Stimulated activated naive B cell treated with anti-CD40 and anti-IgM and Interleukin-4, amounts not matched to agents 10 μg/mL and 1 μg/mL and 100 μg/mL, for 72 hours (primary cell): ENCODE results near the gene KCNK18.
"Not testable (repeated sequence)": the region's sequence is repeated elsewhere in the genome, so short reads cannot be mapped to it uniquely, and the experiment has no call there.

Experiments
- ATAC-seq, 2 donors: fragments of 150-1000 bp; cut with Tn5 transposase; replicated peaks; 2 replicates each; pipeline ENCODE4 v1.10.0; 2021; ENCODE audit warnings: moderate library complexity in 1 of 2
- DNase-seq: peaks from one replicate; pipeline ENCODE4 v3.0.0; 2021
- H3K27ac Mint-ChIP-seq: one replicate; pipeline ENCODE4 v1.8.0; 2022; ENCODE audit warnings: mild to moderate bottlenecking, mixed read lengths
- H3K27me3 Mint-ChIP-seq, 2 donors: one replicate each; pipeline ENCODE4 v1.8.0; 2022; ENCODE audit warnings: mixed read lengths in 2 of 2
- H3K36me3 Mint-ChIP-seq, 2 donors: one replicate each; pipeline ENCODE4 v1.8.0; 2022; ENCODE audit warnings: mixed read lengths in 2 of 2, mild to moderate bottlenecking in 1 of 2
- H3K4me1 Mint-ChIP-seq, 2 donors: one replicate each; pipeline ENCODE4 v1.8.0; 2022; ENCODE audit warnings: mixed read lengths in 2 of 2, mild to moderate bottlenecking in 1 of 2
- H3K4me3 Mint-ChIP-seq, 2 donors: one replicate each; pipeline ENCODE4 v1.8.0; 2022; ENCODE audit warnings: mild to moderate bottlenecking in 2 of 2, mixed read lengths in 2 of 2, moderate library complexity in 1 of 2
- H3K9me3 Mint-ChIP-seq, 2 donors: one replicate each; pipeline ENCODE4 v1.8.0; 2022; ENCODE audit warnings: mixed read lengths in 2 of 2, mild to moderate bottlenecking in 1 of 2

The KCNK18 gene

GRCh38 chr10:117222552-117222951 lies 25.3 kb downstream of the KCNK18 start:
- DNase-seq (no peak), ATAC-seq (no peak)
- peaks cover 0 to 4% of the 10 kb centered on the region in 2 donors for H3K4me1 Mint-ChIP-seq
- no peaks in the 10 kb centered on the region for H3K36me3 Mint-ChIP-seq
- peaks cover 23 to 42% of the 10 kb centered on the region in 2 donors for H3K27me3 Mint-ChIP-seq
- no peak overlapping the region for H3K4me3 Mint-ChIP-seq
- H3K9me3 Mint-ChIP-seq = no peaks in the 10 kb centered on the region
- H3K27ac Mint-ChIP-seq = no peak overlapping the region

GRCh38 chr10:117222976-117223692 lies 25.8 kb downstream of the KCNK18 start:
- no peak overlapping the region for H3K4me3 Mint-ChIP-seq
- no peaks in the 10 kb centered on the region for H3K9me3 Mint-ChIP-seq
- no peak overlapping the region for H3K27ac Mint-ChIP-seq
- DNase-seq (no peak), ATAC-seq (no peak)
- H3K36me3 Mint-ChIP-seq = no peaks in the 10 kb centered on the region
- no peaks in the 10 kb centered on the region for H3K4me1 Mint-ChIP-seq
- peaks cover 22 to 41% of the 10 kb centered on the region in 2 donors for H3K27me3 Mint-ChIP-seq

- H3K27ac Mint-ChIP-seq = no peak overlapping the region
- H3K9me3 Mint-ChIP-seq = peaks cover 0 to under 1% of the 10 kb centered on the region in 2 donors
- DNase-seq (no peak), ATAC-seq (no peak)
- no peak overlapping the region for H3K4me3 Mint-ChIP-seq
- H3K27me3 Mint-ChIP-seq = peaks cover 23 to 37% of the 10 kb centered on the region in 2 donors
- no peaks in the 10 kb centered on the region for H3K4me1 Mint-ChIP-seq
- H3K36me3 Mint-ChIP-seq = no peaks in the 10 kb centered on the region
Observed at GRCh38 chr10:117223693-117224430, 26.6 kb downstream of the KCNK18 start.

- no peak for DNase-seq
- peaks cover 4% of the 10 kb centered on the region in 2 donors for H3K9me3 Mint-ChIP-seq
- no peak overlapping the region for H3K27ac Mint-ChIP-seq
- ATAC-seq = no peak
- H3K4me3 Mint-ChIP-seq = no peak overlapping the region
- H3K27me3 Mint-ChIP-seq = peaks cover 31 to 36% of the 10 kb centered on the region in 2 donors
- no peaks in the 10 kb centered on the region for H3K36me3 Mint-ChIP-seq
- H3K4me1 Mint-ChIP-seq = no peaks in the 10 kb centered on the region
Observed at GRCh38 chr10:117224881-117225280, 27.6 kb downstream of the KCNK18 start.

- DNase-seq = no peak
- Mint-ChIP-seq H3K36me3 (no peaks in the 10 kb centered on the region), H3K4me3 (no peak overlapping the region), H3K27ac (no peak overlapping the region), H3K9me3 (peaks cover 4 to 8% of the 10 kb centered on the region in 2 donors), H3K4me1 (no peaks in the 10 kb centered on the region), H3K27me3 (peaks cover 36 to 44% of the 10 kb centered on the region in 2 donors)
- no peak for ATAC-seq
Observed at GRCh38 chr10:117226813-117227451, 29.6 kb downstream of the KCNK18 start.

- Mint-ChIP-seq H3K27ac (no peak overlapping the region), H3K9me3 (peaks cover 4 to 8% of the 10 kb centered on the region in 2 donors), H3K4me1 (no peaks in the 10 kb centered on the region), H3K36me3 (no peaks in the 10 kb centered on the region), H3K4me3 (no peak overlapping the region), H3K27me3 (peaks cover 48 to 54% of the 10 kb centered on the region in 2 donors)
- ATAC-seq (no peak), DNase-seq (no peak)
Observed at GRCh38 chr10:117228210-117228609, 30.9 kb downstream of the KCNK18 start.

- H3K36me3 Mint-ChIP-seq, ATAC-seq, DNase-seq, H3K4me1 Mint-ChIP-seq, H3K4me3 Mint-ChIP-seq, H3K9me3 Mint-ChIP-seq, H3K27ac Mint-ChIP-seq: not testable (repeated sequence)
- peaks cover 51 to 59% of the 10 kb centered on the region in 2 donors for H3K27me3 Mint-ChIP-seq
Observed at GRCh38 chr10:117230107-117230506, 32.8 kb downstream of the KCNK18 start.

- Mint-ChIP-seq H3K27ac (no peak overlapping the region), H3K27me3 (peaks cover 25 to 26% of the 10 kb centered on the region in 2 donors), H3K4me3 (no peak overlapping the region), H3K36me3 (no peaks in the 10 kb centered on the region), H3K9me3 (peaks cover 9 to 17% of the 10 kb centered on the region in 2 donors), H3K4me1 (peaks cover 5 to 10% of the 10 kb centered on the region in 2 donors)
- peak; percentile 79 to 85 for ATAC-seq
- DNase-seq = no peak
Observed at GRCh38 chr10:117237401-117237991, 40.2 kb downstream of the KCNK18 start.

- no peak for ATAC-seq
- peaks cover 26 to 29% of the 10 kb centered on the region in 2 donors for H3K27me3 Mint-ChIP-seq
Observed at GRCh38 chr10:117239051-117239450, 41.8 kb downstream of the KCNK18 start.

GRCh38 chr10:117239721-117240620 lies 42.7 kb downstream of the KCNK18 start:
- DNase-seq (no peak), ATAC-seq (no peak)
- peaks cover 5 to 10% of the 10 kb centered on the region in 2 donors for H3K4me1 Mint-ChIP-seq
- H3K9me3 Mint-ChIP-seq = peaks cover 9 to 17% of the 10 kb centered on the region in 2 donors
- no peaks in the 10 kb centered on the region for H3K36me3 Mint-ChIP-seq
- no peak overlapping the region for H3K4me3 Mint-ChIP-seq
- no peak overlapping the region for H3K27ac Mint-ChIP-seq
- H3K27me3 Mint-ChIP-seq = peaks cover 35 to 39% of the 10 kb centered on the region in 2 donors

More at GRCh38 chr10:117239051-117239450, 41.8 kb downstream of the KCNK18 start:
- no peak overlapping the region for H3K4me3 Mint-ChIP-seq
- DNase-seq = no peak
- no peaks in the 10 kb centered on the region for H3K36me3 Mint-ChIP-seq
- peaks cover 9 to 17% of the 10 kb centered on the region in 2 donors for H3K9me3 Mint-ChIP-seq
- H3K27ac Mint-ChIP-seq = no peak overlapping the region
- peaks cover 5 to 10% of the 10 kb centered on the region in 2 donors for H3K4me1 Mint-ChIP-seq

GRCh38 chr10:117240621-117241529 lies 43.6 kb downstream of the KCNK18 start, which contains the start of gene SLC18A2:
TSS of gene SLC18A2 (plus strand) at chr10:117241114. CDS start at chr10:117241694, 580 bp downstream.
- Mint-ChIP-seq H3K9me3 (peaks cover 9 to 17% of the 10 kb centered on the region in 2 donors), H3K36me3 (no peaks in the 10 kb centered on the region), H3K4me1 (peaks cover 5 to 10% of the 10 kb centered on the region in 2 donors), H3K27ac (peak within 1 kb of the TSS; percentile 75), H3K27me3 (peaks cover 42 to 47% of the 10 kb centered on the region in 2 donors), H3K4me3 (peak within 1 kb of the TSS in 1 of 2 donors; percentile 46)
- ATAC-seq (no peak), DNase-seq (no peak)
